Renal cortex interstitium (tissue), 3 donors: ENCODE measurements around the gene EFNA3. TPM values are rescaled to one million over a fixed set of nuclear protein-coding genes. Genes with fewer than 3 reads are reported as not detected.

ENCODE experiments used
- polyA plus RNA-seq, 3 donors: library from polyadenylated mRNA; unstranded; fragments of 120-200 nt; gene quantifications; one replicate each; pipeline ENCODE4 v1.2.1, GENCODE V29; 2013; ENCODE audit not compliant: insufficient read length in 3 of 3

The EFNA3 gene
- polyA plus RNA-seq, 3 donors = 6.7 to 7.2 (median 7.2) TPM

Other genes starting within 250 kb of the EFNA3 start
- gene KCNN3, start 208.6 kb upstream of the EFNA3 start, polyA plus RNA-seq = 1 to 10 TPM; 2.4 to 2.9 (median 2.9) TPM
- 10 to 100 TPM; 37.9 to 48.3 (median 40.7) TPM for gene PMVK, start 142.1 kb upstream of the EFNA3 start, polyA plus RNA-seq
- 10 to 100 TPM; 56.2 to 80.8 (median 70.4) TPM for gene PBXIP1, start 122.7 kb upstream of the EFNA3 start, polyA plus RNA-seq
- gene PYGO2, start 117.1 kb upstream of the EFNA3 start, polyA plus RNA-seq = 10 to 100 TPM; 41.5 to 48.0 (median 43.6) TPM
- 10 to 100 TPM; 73.4 to 84.2 (median 83.4) TPM for gene SHC1, start 108.1 kb upstream of the EFNA3 start, polyA plus RNA-seq
- 100 to 1,000 TPM in 2 of 3 donors, 10 to 100 TPM in 1; 80.2 to 111 (median 109) TPM for gene CKS1B, start 104.2 kb upstream of the EFNA3 start, polyA plus RNA-seq
- gene FLAD1, start 95.5 kb upstream of the EFNA3 start, polyA plus RNA-seq = 10 to 100 TPM; 26.1 to 34.1 (median 31.6) TPM
- 1 to 10 TPM in 1 of 3 donors, under 1 TPM in 2; 0.42 to 1.6 (median 0.53) TPM for gene LENEP, start 85.3 kb upstream of the EFNA3 start, polyA plus RNA-seq
- 10 to 100 TPM; 12.6 to 18.6 (median 14.5) TPM for gene ZBTB7B, start 76.0 kb upstream of the EFNA3 start, polyA plus RNA-seq
- gene DCST2, start 45.1 kb upstream of the EFNA3 start, polyA plus RNA-seq = 1 to 10 TPM; 1.3 to 3.2 (median 2.1) TPM
- under 1 TPM; 0.12 to 0.61 (median 0.32) TPM for gene DCST1, start 45.0 kb upstream of the EFNA3 start, polyA plus RNA-seq
- gene ADAM15, start 27.5 kb upstream of the EFNA3 start, polyA plus RNA-seq = 10 to 100 TPM; 31.5 to 61.4 (median 57.2) TPM
- 10 to 100 TPM; 18.5 to 21.2 (median 19.1) TPM for gene EFNA4, start 15.1 kb upstream of the EFNA3 start, polyA plus RNA-seq
- gene EFNA1, start 49.0 kb downstream of the EFNA3 start, polyA plus RNA-seq = 10 to 100 TPM; 60.4 to 78.9 (median 65.0) TPM
- 10 to 100 TPM; 48.7 to 64.8 (median 55.5) TPM for gene SLC50A1, start 57.0 kb downstream of the EFNA3 start, polyA plus RNA-seq
- gene DPM3, start 61.7 kb downstream of the EFNA3 start, polyA plus RNA-seq = 10 to 100 TPM; 33.0 to 50.0 (median 46.7) TPM
- 100 to 1,000 TPM; 142 to 152 (median 147) TPM for gene KRTCAP2, start 94.5 kb downstream of the EFNA3 start, polyA plus RNA-seq
- 1 to 10 TPM; 3.2 to 5.7 (median 4.0) TPM for gene TRIM46, start 95.0 kb downstream of the EFNA3 start, polyA plus RNA-seq
- gene THBS3, start 129.1 kb downstream of the EFNA3 start, polyA plus RNA-seq = 10 to 100 TPM; 35.1 to 51.0 (median 35.4) TPM
- gene MTX1, start 129.9 kb downstream of the EFNA3 start, polyA plus RNA-seq = 10 to 100 TPM; 37.0 to 47.7 (median 41.8) TPM
- 10 to 100 TPM; 20.9 to 31.5 (median 28.1) TPM for gene ENTREP3, start 176.6 kb downstream of the EFNA3 start, polyA plus RNA-seq
- gene SCAMP3, start 183.5 kb downstream of the EFNA3 start, polyA plus RNA-seq = 10 to 100 TPM; 52.0 to 65.1 (median 61.8) TPM
- gene CLK2, start 194.7 kb downstream of the EFNA3 start, polyA plus RNA-seq = 10 to 100 TPM; 78.3 to 96.6 (median 82.5) TPM
- 10 to 100 TPM; 11.5 to 14.0 (median 11.8) TPM for gene HCN3, start 198.6 kb downstream of the EFNA3 start, polyA plus RNA-seq
- gene PKLR, start 222.6 kb downstream of the EFNA3 start, polyA plus RNA-seq = 1 to 10 TPM; 7.5 to 9.1 (median 8.8) TPM
- 100 to 1,000 TPM; 169 to 212 (median 174) TPM for gene FDPS, start 230.0 kb downstream of the EFNA3 start, polyA plus RNA-seq
- 10 to 100 TPM; 30.2 to 38.1 (median 34.2) TPM for gene RUSC1, start 242.1 kb downstream of the EFNA3 start, polyA plus RNA-seq